MM.1S (cell line): ENCODE data around the gene RAB35.

Experiments
- DNase-seq: peaks from one replicate; pipeline ENCODE4 v3.0.0-alpha.2; 2015
- H2AFZ ChIP-seq: fragments of 300-600 bp; sonication (generic); 2 replicates; pipeline ENCODE4 v1.6.0; 2016; ENCODE audit warnings: antibody characterized with exemption, low read length
- H3F3A ChIP-seq: fragments of 300-600 bp; sonication (generic); 2 replicates; pipeline ENCODE4 v1.6.1; 2016; ENCODE audit warnings: mild to moderate bottlenecking, antibody characterized with exemption, low read length, moderate library complexity, mixed read lengths; ENCODE audit not compliant: insufficient read depth
- H3K27ac ChIP-seq: fragments of 300-600 bp; sonication (generic); 2 replicates; pipeline ENCODE4 v1.5.1; 2016; ENCODE audit warnings: mild to moderate bottlenecking, low read length
- H3K27me3 ChIP-seq: fragments of 300-600 bp; sonication (generic); replicated peaks from 2 replicates; pipeline ENCODE4 v1.6.0; 2016; ENCODE audit warnings: low read length; ENCODE audit not compliant: insufficient read depth
- H3K36me3 ChIP-seq: fragments of 300-600 bp; sonication (generic); replicated peaks from 2 replicates; pipeline ENCODE4 v1.6.1; 2016; ENCODE audit warnings: mild to moderate bottlenecking, low read length, mixed read lengths; ENCODE audit not compliant: insufficient read depth
- H3K4me1 ChIP-seq: fragments of 300-600 bp; sonication (generic); 2 replicates; pipeline ENCODE4 v1.6.1; 2016; ENCODE audit warnings: low read length, mixed read lengths
- H3K4me2 ChIP-seq: fragments of 300-600 bp; sonication (generic); 2 replicates; pipeline ENCODE4 v1.6.0; 2016; ENCODE audit warnings: low read depth, low read length
- H3K4me3 ChIP-seq: fragments of 300-600 bp; sonication (generic); 2 replicates; pipeline ENCODE4 v1.5.1; 2016; ENCODE audit warnings: low read length, mixed read lengths
- H3K79me2 ChIP-seq: fragments of 300-600 bp; sonication (generic); 2 replicates; pipeline ENCODE4 v1.6.1; 2016; ENCODE audit warnings: mixed run types, low read length, mixed read lengths
- H3K9ac ChIP-seq: fragments of 300-600 bp; sonication (generic); 2 replicates; pipeline ENCODE4 v1.6.1; 2016; ENCODE audit warnings: low read length, mixed read lengths
- H3K9me2 ChIP-seq: fragments of 300-600 bp; sonication (generic); replicated peaks from 2 replicates; pipeline ENCODE4 v1.6.1; 2016; ENCODE audit warnings: mild to moderate bottlenecking, low read length, mixed read lengths; ENCODE audit not compliant: insufficient read depth
- H3K9me3 ChIP-seq: fragments of 300-600 bp; sonication (generic); replicated peaks from 2 replicates; pipeline ENCODE4 v1.6.1; 2016; ENCODE audit warnings: mild to moderate bottlenecking, low read length, mixed read lengths; ENCODE audit not compliant: insufficient read depth
- H4K20me1 ChIP-seq: fragments of 300-600 bp; sonication (generic); 2 replicates; pipeline ENCODE4 v1.6.1; 2016; ENCODE audit warnings: mild to moderate bottlenecking, low read length, moderate library complexity, mixed read lengths; ENCODE audit not compliant: insufficient read depth
- CTCF ChIP-seq: fragments of 300-600 bp; sonication (generic); IDR thresholded peaks from 2 replicates; pipeline ENCODE4 v1.5.1; 2016; ENCODE audit warnings: antibody characterized with exemption, low read length, mixed read lengths
- EZH2 ChIP-seq: fragments of 300-600 bp; sonication (generic); optimal IDR thresholded peaks from 2 replicates; pipeline ENCODE3; 2017; ENCODE audit warnings: low read depth, mild to moderate bottlenecking, antibody characterized with exemption, low read length, mixed read lengths
- EZH2phosphoT487 ChIP-seq: fragments of 300-600 bp; sonication (generic); IDR thresholded peaks from 2 replicates; pipeline ENCODE4 v1.6.1; 2018; ENCODE audit warnings: antibody characterized with exemption, low read length

RAB35 gene

DNA sequence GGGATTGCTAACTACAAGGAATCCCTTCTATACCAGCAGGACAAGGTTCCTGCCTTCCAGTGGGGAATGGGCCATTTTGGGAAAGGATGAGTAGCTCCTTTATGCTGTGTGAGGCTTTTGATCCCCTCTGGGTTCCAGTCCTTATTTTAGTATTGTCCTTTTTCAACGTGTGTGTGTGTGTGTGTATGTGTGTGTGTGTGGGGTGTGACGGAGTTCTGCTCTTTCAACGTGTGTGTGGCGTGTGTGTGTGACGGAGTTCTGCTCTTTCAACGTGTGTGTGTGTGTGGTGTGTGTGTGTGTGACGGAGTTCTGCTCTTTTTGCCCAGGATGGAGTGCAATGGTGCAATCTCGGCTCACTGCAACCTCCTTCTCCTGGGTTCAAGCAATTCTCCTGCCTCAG, 27.4 kb downstream of the RAB35 start:
- Histone ChIP-seq H4K20me1 (no peaks in the 10 kb centered on the region), H3K79me2 (no peaks in the 10 kb centered on the region), H3K36me3 (no peaks in the 10 kb centered on the region), H3K9ac (no peak overlapping the region), H3K9me2 (no peaks in the 10 kb centered on the region), H3F3A (peaks cover 12% of the 10 kb centered on the region), H3K9me3 (no peaks in the 10 kb centered on the region), H3K4me3 (no peak overlapping the region), H3K4me1 (peaks cover 7% of the 10 kb centered on the region; the same call in 1 of the 2 replicates), H3K4me2 (no peak overlapping the region), H2AFZ (no peak overlapping the region), H3K27me3 (no peaks in the 10 kb centered on the region), H3K27ac (no peak overlapping the region)
- DNase-seq = no peak
- TF ChIP-seq EZH2phosphoT487 = no peak
- no peak for TF ChIP-seq EZH2
- TF ChIP-seq CTCF = no peak

- Histone ChIP-seq H3K27me3 (no peaks in the 10 kb centered on the region), H3K36me3 (no peaks in the 10 kb centered on the region), H3F3A (peaks cover 12% of the 10 kb centered on the region), H3K9ac (peak overlapping the region; percentile 54), H4K20me1 (no peaks in the 10 kb centered on the region), H3K4me1 (peaks cover 7% of the 10 kb centered on the region; the same call in 1 of the 2 replicates), H3K79me2 (no peaks in the 10 kb centered on the region), H3K9me3 (no peaks in the 10 kb centered on the region), H3K4me3 (peak overlapping the region; percentile 45), H3K27ac (peak overlapping the region; percentile 90), H3K4me2 (peak overlapping the region; percentile 83), H2AFZ (peak overlapping the region; percentile 42), H3K9me2 (no peaks in the 10 kb centered on the region)
- DNase-seq = peak; percentile 96
- TF ChIP-seq EZH2 (no peak), CTCF (peak; percentile 72)
Measured at GRCh38 chr12:120086801-120087621, 29.5 kb downstream of the RAB35 start.

DNA sequence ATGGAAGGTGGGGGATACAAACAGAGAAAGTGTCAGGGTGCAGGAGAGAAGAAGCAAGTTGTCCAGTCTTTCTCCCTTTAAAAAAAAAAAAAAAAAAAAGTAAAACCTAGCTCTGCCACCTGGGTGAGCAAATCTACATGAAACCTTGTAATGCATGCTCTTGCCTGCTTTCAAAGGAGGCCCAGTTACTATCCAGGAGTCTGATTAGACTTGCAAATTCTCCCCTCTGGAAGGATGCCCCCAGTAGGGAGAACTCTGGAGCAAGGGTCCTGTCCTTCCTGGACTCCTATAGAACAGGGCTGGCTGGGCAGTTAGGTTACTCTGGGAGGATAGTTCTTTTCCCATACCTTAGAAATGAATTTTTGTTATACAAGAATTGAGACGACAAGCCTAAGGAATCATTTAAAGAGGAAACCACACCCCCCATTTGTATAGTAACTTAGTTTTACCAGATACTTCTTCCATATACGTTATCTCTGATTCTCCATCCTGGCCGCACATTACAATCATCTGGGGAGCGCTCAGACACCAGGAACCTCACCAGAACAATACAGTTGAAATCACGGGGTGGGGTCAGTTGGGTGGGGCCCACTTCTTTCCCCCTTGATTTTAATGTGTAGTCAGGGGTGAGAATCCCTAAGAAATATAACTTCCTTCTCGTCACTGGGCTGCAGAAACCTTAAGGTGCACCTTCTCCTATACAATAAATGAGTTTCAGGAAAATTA, 30.5 kb downstream of the RAB35 start:
- Histone ChIP-seq H3K36me3 (no peaks in the 10 kb centered on the region), H3K4me2 (peak overlapping the region; percentile 56; the same call in 1 of the 2 replicates), H3K4me3 (peak overlapping the region; percentile 45; the same call in 1 of the 2 replicates), H2AFZ (peak overlapping the region; percentile 42; the same call in 1 of the 2 replicates), H3F3A (peaks cover 12% of the 10 kb centered on the region), H3K27ac (peak overlapping the region; percentile 40; the same call in 1 of the 2 replicates), H3K27me3 (no peaks in the 10 kb centered on the region), H3K4me1 (peaks cover 7% of the 10 kb centered on the region; the same call in 1 of the 2 replicates), H4K20me1 (no peaks in the 10 kb centered on the region), H3K9me3 (no peaks in the 10 kb centered on the region), H3K9ac (peak overlapping the region; percentile 54; the same call in 1 of the 2 replicates), H3K79me2 (no peaks in the 10 kb centered on the region), H3K9me2 (no peaks in the 10 kb centered on the region)
- DNase-seq = no peak
- TF ChIP-seq EZH2phosphoT487 (no peak), EZH2 (no peak), CTCF (no peak)
